ENCODE data around the gene LRRIQ1.

LRRIQ1 gene

DNA sequence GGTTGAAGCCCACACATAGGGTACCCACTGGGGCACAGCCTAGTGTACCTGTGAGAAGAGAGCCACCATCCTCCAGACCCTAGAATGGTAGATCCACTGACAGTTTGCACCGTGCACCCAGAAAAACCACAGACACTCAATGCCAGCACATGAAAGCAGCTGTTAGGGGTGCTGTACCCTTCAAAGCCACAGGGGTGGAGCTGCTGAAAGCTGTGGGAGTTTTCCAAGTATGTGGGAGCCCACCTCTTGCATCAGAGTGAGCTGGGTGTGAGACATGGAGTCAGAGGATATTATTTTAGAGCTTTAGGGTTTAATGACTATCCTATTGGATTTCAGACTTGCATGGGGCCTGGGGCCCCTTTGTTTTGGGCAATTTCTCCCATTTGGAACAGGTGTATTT, 30.5 kb upstream of the LRRIQ1 start:
- Histone ChIP-seq H3K27me3 (ENCODE audit: control insufficient read depth, insufficient read depth, low read length) (no peaks in the 10 kb centered on the region), H3K9ac (ENCODE audit: low read length) (no peak overlapping the region), H3K4me1 (ENCODE audit: control insufficient read depth, insufficient read depth, low read length) (peaks cover 6% of the 10 kb centered on the region; the same call in 1 of the 2 replicates), H3K9me3 (ENCODE audit: control insufficient read depth, insufficient read depth, low read depth, low read length) (peaks cover 7% of the 10 kb centered on the region; the same call in 1 of the 2 replicates), H3K36me3 (ENCODE audit: control insufficient read depth, insufficient read depth, low read length) (no peaks in the 10 kb centered on the region), H3K4me3 (ENCODE audit: low read depth, low read length) (no peak overlapping the region), H3K27ac (ENCODE audit: low read depth, low read length) (no peak overlapping the region)

- H3K36me3 ChIP-seq (ENCODE audit: control insufficient read depth, insufficient read depth, low read length): no peaks in the 10 kb centered on the region
- no peak overlapping the region for H3K4me3 ChIP-seq (ENCODE audit: low read depth, low read length)
- H3K27me3 ChIP-seq (ENCODE audit: control insufficient read depth, insufficient read depth, low read length): no peaks in the 10 kb centered on the region
- H3K9me3 ChIP-seq (ENCODE audit: control insufficient read depth, insufficient read depth, low read depth, low read length): peaks cover 7% of the 10 kb centered on the region; the same call in 1 of the 2 replicates
- H3K9ac ChIP-seq (ENCODE audit: low read length): no peak overlapping the region
- H3K27ac ChIP-seq (ENCODE audit: low read depth, low read length): no peak overlapping the region
- H3K4me1 ChIP-seq (ENCODE audit: control insufficient read depth, insufficient read depth, low read length): peaks cover 6% of the 10 kb centered on the region; the same call in 1 of the 2 replicates
Observed at GRCh38 chr12:85006206-85006605, 29.9 kb upstream of the LRRIQ1 start.

DNA sequence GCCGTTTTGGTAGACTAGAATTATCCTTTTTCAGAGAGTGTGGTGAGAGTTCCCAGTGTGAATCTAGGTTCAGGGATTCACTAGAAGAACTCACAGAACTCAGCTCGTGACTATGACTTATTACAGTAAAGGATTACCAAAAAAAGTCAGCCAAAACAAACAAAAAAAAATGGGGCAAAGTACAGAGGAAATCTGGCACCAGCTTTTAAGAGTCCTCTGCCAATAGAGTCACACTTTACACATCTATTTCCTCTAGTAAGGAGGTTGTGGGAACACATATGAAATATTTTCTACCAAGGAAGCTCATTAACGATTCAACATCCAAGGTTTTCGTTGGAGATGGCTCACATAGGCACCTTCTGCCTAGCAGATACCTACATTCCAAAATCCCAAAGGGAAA, 28.3 kb upstream of the LRRIQ1 start:
- Histone ChIP-seq H3K4me1 (ENCODE audit: control insufficient read depth, insufficient read depth, low read length) (peaks cover 6% of the 10 kb centered on the region; the same call in 1 of the 2 replicates), H3K9me3 (ENCODE audit: control insufficient read depth, insufficient read depth, low read depth, low read length) (peaks cover 7% of the 10 kb centered on the region; the same call in 1 of the 2 replicates), H3K27ac (ENCODE audit: low read depth, low read length) (no peak overlapping the region), H3K4me3 (ENCODE audit: low read depth, low read length) (no peak overlapping the region), H3K27me3 (ENCODE audit: control insufficient read depth, insufficient read depth, low read length) (no peaks in the 10 kb centered on the region), H3K36me3 (ENCODE audit: control insufficient read depth, insufficient read depth, low read length) (no peaks in the 10 kb centered on the region), H3K9ac (ENCODE audit: low read length) (no peak overlapping the region)

DNA sequence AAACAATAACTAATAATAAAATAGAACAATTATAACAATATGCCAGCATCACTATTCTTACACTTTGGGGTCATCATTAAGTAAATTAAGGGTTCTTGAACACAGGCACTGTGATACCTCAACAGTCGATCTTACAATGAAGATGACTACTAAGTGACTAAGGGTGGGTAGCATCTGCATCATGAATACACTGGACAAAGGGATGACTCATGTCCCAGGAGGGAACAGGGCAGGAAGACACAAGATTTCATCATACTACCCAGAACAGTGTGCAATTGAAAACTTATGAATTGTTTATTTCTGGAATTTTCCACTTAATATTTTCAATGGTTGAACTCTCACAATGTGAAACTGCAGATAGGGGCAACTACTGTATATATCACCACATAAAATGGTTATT, 19.7 kb upstream of the LRRIQ1 start:
- Histone ChIP-seq H3K4me1 (ENCODE audit: control insufficient read depth, insufficient read depth, low read length) (no peaks in the 10 kb centered on the region), H3K27me3 (ENCODE audit: control insufficient read depth, insufficient read depth, low read length) (no peaks in the 10 kb centered on the region), H3K4me3 (ENCODE audit: low read depth, low read length) (no peak overlapping the region), H3K36me3 (ENCODE audit: control insufficient read depth, insufficient read depth, low read length) (no peaks in the 10 kb centered on the region), H3K9ac (ENCODE audit: low read length) (no peak overlapping the region), H3K9me3 (ENCODE audit: control insufficient read depth, insufficient read depth, low read depth, low read length) (no peaks in the 10 kb centered on the region), H3K27ac (ENCODE audit: low read depth, low read length) (no peak overlapping the region)

DNA sequence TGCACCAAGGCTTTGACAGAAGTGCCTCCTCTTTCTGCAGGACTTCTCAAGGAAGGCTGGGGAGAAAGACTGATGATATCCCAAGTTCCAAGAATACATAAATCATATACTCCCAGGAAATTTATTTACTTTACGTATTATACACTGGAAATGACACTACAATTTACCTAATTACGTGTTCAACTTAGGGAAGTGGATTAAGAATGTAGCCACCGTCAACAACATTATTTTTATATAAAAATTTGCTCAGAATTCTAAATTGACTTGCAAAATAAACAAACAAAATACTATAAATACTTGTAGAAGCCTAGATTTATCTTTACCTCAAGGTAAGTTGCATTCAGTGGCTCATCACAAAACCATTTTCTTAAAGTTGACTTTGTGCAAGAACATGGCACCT, 19.0 kb upstream of the LRRIQ1 start:
- Histone ChIP-seq H3K27ac (ENCODE audit: low read depth, low read length) (no peak overlapping the region), H3K27me3 (ENCODE audit: control insufficient read depth, insufficient read depth, low read length) (no peaks in the 10 kb centered on the region), H3K9ac (ENCODE audit: low read length) (no peak overlapping the region)

DNA sequence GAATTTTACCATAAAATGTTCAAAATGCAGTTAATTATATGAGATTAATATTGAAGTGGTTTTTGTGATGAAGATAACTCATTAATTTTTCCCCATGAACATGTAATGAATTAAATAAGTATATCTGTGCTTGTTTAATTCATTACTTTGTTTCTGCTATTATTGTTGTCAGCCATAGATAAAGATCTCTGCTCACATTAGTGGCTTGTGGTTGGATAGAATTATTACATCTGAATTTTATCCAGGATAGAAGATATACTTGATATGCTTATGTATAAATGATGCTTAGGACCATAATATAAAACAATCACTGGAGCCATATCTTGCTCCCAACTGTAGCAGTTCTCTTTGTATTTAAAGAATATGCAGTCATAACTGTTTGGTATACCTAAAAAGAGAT, 18.5 kb upstream of the LRRIQ1 start:
- no peak overlapping the region for H3K4me3 ChIP-seq (ENCODE audit: low read depth, low read length)
- H3K27ac ChIP-seq (ENCODE audit: low read depth, low read length): no peak overlapping the region
- H3K9ac ChIP-seq (ENCODE audit: low read length): no peak overlapping the region
- no peaks in the 10 kb centered on the region for H3K9me3 ChIP-seq (ENCODE audit: control insufficient read depth, insufficient read depth, low read depth, low read length)
- H3K4me1 ChIP-seq (ENCODE audit: control insufficient read depth, insufficient read depth, low read length): no peaks in the 10 kb centered on the region
- no peaks in the 10 kb centered on the region for H3K36me3 ChIP-seq (ENCODE audit: control insufficient read depth, insufficient read depth, low read length)
- no peaks in the 10 kb centered on the region for H3K27me3 ChIP-seq (ENCODE audit: control insufficient read depth, insufficient read depth, low read length)

More for the DNA sequence above, 19.0 kb upstream of the LRRIQ1 start:
- Histone ChIP-seq H3K9me3 (ENCODE audit: control insufficient read depth, insufficient read depth, low read depth, low read length) (no peaks in the 10 kb centered on the region), H3K36me3 (ENCODE audit: control insufficient read depth, insufficient read depth, low read length) (no peaks in the 10 kb centered on the region), H3K4me3 (ENCODE audit: low read depth, low read length) (no peak overlapping the region), H3K4me1 (ENCODE audit: control insufficient read depth, insufficient read depth, low read length) (no peaks in the 10 kb centered on the region)

- Histone ChIP-seq H3K4me3 (ENCODE audit: low read depth, low read length) (no peak overlapping the region), H3K4me1 (ENCODE audit: control insufficient read depth, insufficient read depth, low read length) (no peaks in the 10 kb centered on the region; the same call in 1 of the 2 replicates), H3K36me3 (ENCODE audit: control insufficient read depth, insufficient read depth, low read length) (no peaks in the 10 kb centered on the region), H3K9ac (ENCODE audit: low read length) (no peak overlapping the region), H3K9me3 (ENCODE audit: control insufficient read depth, insufficient read depth, low read depth, low read length) (no peaks in the 10 kb centered on the region), H3K27ac (ENCODE audit: low read depth, low read length) (no peak overlapping the region), H3K27me3 (ENCODE audit: control insufficient read depth, insufficient read depth, low read length) (no peaks in the 10 kb centered on the region)
Observed at GRCh38 chr12:85018098-85018497, 18.1 kb upstream of the LRRIQ1 start.

DNA sequence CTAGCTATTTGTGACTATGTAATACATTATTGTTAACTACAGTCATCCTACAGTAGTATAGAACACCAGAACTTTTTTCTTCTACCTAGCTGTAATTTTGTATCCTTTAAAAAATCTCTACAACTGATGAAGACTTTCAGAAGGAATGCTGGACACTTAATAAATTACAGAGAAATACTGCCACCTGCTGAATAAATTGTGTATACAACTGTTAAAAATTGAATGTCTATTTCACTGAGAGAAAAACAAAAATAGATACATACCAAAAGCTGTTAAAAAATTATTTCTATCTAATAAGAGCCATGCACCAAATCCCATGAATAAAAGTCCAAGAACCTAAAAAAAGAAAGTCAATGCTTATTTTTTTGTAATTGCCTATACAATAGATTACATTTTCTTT, 6.7 kb upstream of the LRRIQ1 start:
- Histone ChIP-seq H3K27ac (ENCODE audit: low read depth, low read length) (no peak overlapping the region), H3K4me1 (ENCODE audit: control insufficient read depth, insufficient read depth, low read length) (no peaks in the 10 kb centered on the region), H3K36me3 (ENCODE audit: control insufficient read depth, insufficient read depth, low read length) (no peaks in the 10 kb centered on the region), H3K9ac (ENCODE audit: low read length) (no peak overlapping the region), H3K9me3 (ENCODE audit: control insufficient read depth, insufficient read depth, low read depth, low read length) (no peaks in the 10 kb centered on the region), H3K4me3 (ENCODE audit: low read depth, low read length) (no peak overlapping the region), H3K27me3 (ENCODE audit: control insufficient read depth, insufficient read depth, low read length) (no peaks in the 10 kb centered on the region)

DNA sequence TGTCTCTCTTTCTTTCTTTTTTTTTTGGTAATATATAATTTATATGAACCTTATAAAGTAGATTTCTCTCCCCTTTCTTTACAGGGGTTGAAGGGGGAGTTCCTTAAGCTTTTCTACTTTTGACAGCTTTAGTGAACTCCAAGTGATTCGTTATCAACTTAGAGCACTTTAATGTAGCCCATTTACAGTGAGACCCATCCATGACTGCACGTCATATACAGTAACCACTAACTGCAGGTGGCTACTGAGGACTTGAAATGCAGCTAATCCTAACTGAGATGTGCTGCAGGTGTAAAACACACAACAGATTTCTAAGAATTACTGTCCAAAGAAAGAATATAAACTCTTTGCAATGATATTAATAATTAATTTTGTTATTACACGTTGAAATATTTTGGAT, 582 bp downstream of the LRRIQ1 start:
- H3K27me3 ChIP-seq (ENCODE audit: control insufficient read depth, insufficient read depth, low read length): no peaks in the 10 kb centered on the region
- no peak overlapping the region for H3K9ac ChIP-seq (ENCODE audit: low read length)
- no peak overlapping the region for H3K27ac ChIP-seq (ENCODE audit: low read depth, low read length)

GRCh38 chr12:85041395-85041794, 5.2 kb downstream of the LRRIQ1 start:
- H3K4me3 ChIP-seq (ENCODE audit: low read depth, low read length): no peak overlapping the region

More for the DNA sequence above, 582 bp downstream of the LRRIQ1 start:
- no peaks in the 10 kb centered on the region for H3K4me1 ChIP-seq (ENCODE audit: control insufficient read depth, insufficient read depth, low read length)
- H3K4me3 ChIP-seq (ENCODE audit: low read depth, low read length): peak overlapping the region; percentile 70
- no peaks in the 10 kb centered on the region for H3K36me3 ChIP-seq (ENCODE audit: control insufficient read depth, insufficient read depth, low read length)
- no peaks in the 10 kb centered on the region for H3K9me3 ChIP-seq (ENCODE audit: control insufficient read depth, insufficient read depth, low read depth, low read length)

GRCh38 chr12:85043829-85044228, 7.7 kb downstream of the LRRIQ1 start:
- H3K27me3 ChIP-seq (ENCODE audit: control insufficient read depth, insufficient read depth, low read length): no peaks in the 10 kb centered on the region
- no peaks in the 10 kb centered on the region for H3K36me3 ChIP-seq (ENCODE audit: control insufficient read depth, insufficient read depth, low read length)
- no peak overlapping the region for H3K9ac ChIP-seq (ENCODE audit: low read length)
- no peaks in the 10 kb centered on the region for H3K9me3 ChIP-seq (ENCODE audit: control insufficient read depth, insufficient read depth, low read depth, low read length)
- H3K4me1 ChIP-seq (ENCODE audit: control insufficient read depth, insufficient read depth, low read length): no peaks in the 10 kb centered on the region
- no peak overlapping the region for H3K27ac ChIP-seq (ENCODE audit: low read depth, low read length)
- H3K4me3 ChIP-seq (ENCODE audit: low read depth, low read length): no peak overlapping the region

More at GRCh38 chr12:85041395-85041794, 5.2 kb downstream of the LRRIQ1 start:
- Histone ChIP-seq H3K9me3 (ENCODE audit: control insufficient read depth, insufficient read depth, low read depth, low read length) (no peaks in the 10 kb centered on the region), H3K27me3 (ENCODE audit: control insufficient read depth, insufficient read depth, low read length) (no peaks in the 10 kb centered on the region), H3K4me1 (ENCODE audit: control insufficient read depth, insufficient read depth, low read length) (no peaks in the 10 kb centered on the region), H3K27ac (ENCODE audit: low read depth, low read length) (no peak overlapping the region), H3K36me3 (ENCODE audit: control insufficient read depth, insufficient read depth, low read length) (no peaks in the 10 kb centered on the region), H3K9ac (ENCODE audit: low read length) (no peak overlapping the region)

Measured in HUES6 (cell line).